ENCODE data around the gene NFATC3.

The NFATC3 gene

DNA sequence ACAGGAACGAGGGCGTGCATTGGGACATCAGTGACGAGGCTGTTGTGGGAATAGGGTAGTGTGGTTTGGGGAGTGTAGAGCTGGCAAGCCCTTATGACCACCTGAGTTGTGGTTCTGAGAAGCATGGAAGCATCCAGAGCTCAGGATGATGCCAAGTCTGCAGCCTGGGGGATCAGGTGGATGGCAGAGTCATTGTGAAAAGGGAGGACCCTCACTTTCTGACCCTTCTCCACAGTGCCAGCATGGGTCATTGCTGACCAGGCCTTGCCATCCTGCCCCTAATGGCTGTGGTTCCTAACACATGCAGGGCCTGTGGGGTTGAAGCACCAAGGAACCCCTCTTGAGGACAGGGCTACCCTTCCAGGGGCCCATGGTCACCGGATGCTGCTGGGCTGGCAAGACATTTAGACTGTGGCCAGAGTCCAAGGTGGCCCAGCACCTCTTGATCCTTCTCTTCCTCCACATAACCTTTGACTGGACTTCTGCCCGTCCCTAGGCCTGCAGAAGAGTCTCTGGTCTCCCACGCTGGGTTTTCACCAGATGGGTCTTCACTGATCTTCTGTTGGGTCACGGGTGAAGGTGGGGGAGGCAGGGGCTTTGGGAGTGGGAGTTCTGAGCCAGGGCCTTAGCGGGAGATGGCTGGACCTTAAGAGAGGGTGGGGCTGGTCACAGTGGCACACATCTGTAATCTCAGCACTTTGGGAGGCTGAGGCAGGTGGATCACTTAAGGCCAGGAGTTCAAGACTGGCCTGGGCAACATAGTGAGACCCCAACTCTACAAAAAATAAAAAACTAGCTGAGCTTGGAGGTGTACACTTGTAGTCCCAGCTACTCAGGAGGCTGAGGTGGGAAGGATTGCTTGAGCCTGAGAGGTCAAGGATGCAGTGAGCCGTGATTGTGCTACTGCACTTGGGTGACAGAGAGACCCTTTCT is 158.0 kb downstream of the NFATC3 start:
- H3K4me3 ChIP-seq (ENCODE audit: low read depth, low read length), result no peak overlapping the region
- TF ChIP-seq CTCF (conservative IDR thresholded peaks at IDR 0.05; ENCODE audit: low read depth, low read length), result no peak
- DNase-seq (ENCODE audit: low read depth), result no peak

DNA sequence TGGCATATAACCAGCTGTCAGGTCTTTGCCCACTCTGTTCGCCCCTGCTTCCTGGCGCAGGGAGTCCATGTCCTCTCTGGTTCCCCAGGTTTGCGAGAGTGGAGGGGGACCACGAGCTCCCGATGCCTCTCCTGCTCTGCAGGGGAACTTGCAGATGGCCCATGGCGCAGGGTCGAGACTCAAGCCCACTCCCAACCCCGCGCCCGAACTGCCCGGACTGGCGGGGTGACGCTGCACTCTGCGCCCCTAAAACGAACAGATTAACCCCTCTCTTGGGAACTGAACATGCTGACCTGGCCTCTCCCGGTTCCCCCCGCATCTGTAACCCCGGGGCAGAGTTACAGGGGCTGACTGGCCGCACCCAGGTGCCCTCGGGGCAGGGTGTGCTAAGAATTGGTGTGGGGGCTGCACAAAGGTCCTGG is 159.3 kb downstream of the NFATC3 start:
- TF ChIP-seq CTCF (conservative IDR thresholded peaks at IDR 0.05; ENCODE audit: low read depth, low read length), result no peak
- no peak for DNase-seq (ENCODE audit: low read depth)
- peak overlapping the region; percentile 98 for H3K4me3 ChIP-seq (ENCODE audit: low read depth, low read length)

DNA sequence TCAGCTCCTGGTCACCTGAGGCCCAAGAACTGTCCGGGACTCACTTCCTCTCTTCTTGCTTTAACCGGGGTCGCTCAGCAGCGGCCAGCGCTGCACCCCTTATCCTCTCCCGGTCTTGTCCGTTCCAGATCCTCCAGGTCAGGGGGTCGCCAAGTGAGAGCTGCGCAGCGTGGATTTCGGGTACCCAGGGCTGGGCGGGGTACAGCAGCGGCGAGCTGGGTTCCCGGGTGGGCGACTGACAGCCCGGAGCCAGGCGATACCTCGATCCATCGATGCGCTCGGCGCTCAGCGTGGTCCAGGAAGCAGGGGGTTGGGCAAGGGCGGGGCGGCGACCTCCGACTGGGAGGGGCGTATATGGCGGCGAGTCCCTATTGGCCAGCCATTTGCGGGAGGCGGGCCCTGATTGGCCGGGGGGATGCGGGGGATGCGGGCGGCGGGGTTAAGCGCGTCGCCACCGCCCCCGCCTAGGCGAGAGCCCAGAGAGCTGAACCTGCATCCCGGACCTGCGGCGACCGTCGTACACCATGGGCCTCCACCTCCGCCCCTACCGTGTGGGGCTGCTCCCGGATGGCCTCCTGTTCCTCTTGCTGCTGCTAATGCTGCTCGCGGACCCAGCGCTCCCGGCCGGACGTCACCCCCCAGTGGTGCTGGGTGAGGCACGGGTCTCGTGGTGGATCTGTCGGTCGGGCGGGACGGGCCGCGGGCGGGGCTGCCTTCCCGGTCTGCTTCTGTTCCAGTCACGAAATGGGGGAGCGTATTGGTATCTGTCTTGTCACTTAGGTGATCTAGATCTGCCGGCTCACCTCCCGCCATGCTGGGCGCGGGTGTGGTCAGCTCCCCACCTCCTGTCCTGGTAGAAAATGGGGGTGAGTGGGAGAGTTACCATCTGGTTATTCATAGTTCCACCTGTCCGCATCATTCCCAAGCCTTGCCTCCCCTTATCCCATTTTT is 160.0 kb downstream of the NFATC3 start, which contains the start of gene PLA2G15:
Gene PLA2G15 (plus strand): TSS at position 471 of the 951 bp plus-strand sequence. CDS start 54 bp downstream, at position 525.
- peak within 1 kb of the TSS; percentile 98 for H3K4me3 ChIP-seq (ENCODE audit: low read depth, low read length)
- TF ChIP-seq CTCF (conservative IDR thresholded peaks at IDR 0.05; ENCODE audit: low read depth, low read length), result no peak
- DNase-seq (ENCODE audit: low read depth), result peak; percentile 97

- peak overlapping the region; percentile 98 for H3K4me3 ChIP-seq (ENCODE audit: low read depth, low read length)
These were observed 161.0 kb downstream of the NFATC3 start for GRCh38 chr16:68246121-68246520.

GRCh38 chr16:68246666-68247065 is 161.5 kb downstream of the NFATC3 start:
- no peak for TF ChIP-seq CTCF (conservative IDR thresholded peaks at IDR 0.05; ENCODE audit: low read depth, low read length)
- DNase-seq (ENCODE audit: low read depth), result no peak
- H3K4me3 ChIP-seq (ENCODE audit: low read depth, low read length), result no peak overlapping the region

More at GRCh38 chr16:68246121-68246520, 161.0 kb downstream of the NFATC3 start:
- DNase-seq (ENCODE audit: low read depth), result no peak
- TF ChIP-seq CTCF (conservative IDR thresholded peaks at IDR 0.05; ENCODE audit: low read depth, low read length), result no peak

DNA sequence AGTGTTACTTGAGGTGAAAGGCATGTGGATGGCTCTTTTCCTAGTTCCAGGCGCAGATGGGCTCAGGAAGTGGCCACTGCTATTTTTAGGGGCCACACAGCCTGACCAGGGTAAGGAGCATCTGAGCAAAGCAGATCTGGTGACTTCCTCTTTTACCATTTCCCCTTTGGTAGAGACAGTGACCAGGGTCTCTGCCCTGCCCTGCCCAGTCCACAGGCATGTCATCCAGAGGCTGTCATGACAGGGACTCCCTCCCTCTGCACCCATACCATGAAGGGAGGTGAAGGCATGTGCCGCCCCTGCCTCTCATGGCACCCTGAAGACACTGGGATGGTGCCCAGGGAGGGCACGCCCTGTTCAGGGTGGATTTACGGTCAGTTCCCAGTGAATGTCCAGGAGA is 162.2 kb downstream of the NFATC3 start:
- DNase-seq (ENCODE audit: low read depth), result no peak
- TF ChIP-seq CTCF (conservative IDR thresholded peaks at IDR 0.05; ENCODE audit: low read depth, low read length), result no peak
- no peak overlapping the region for H3K4me3 ChIP-seq (ENCODE audit: low read depth, low read length)
